Dermis blood vessel endothelial cell (primary cell): ENCODE measurements around the gene UCP3. TPM values are rescaled to one million over a fixed set of nuclear protein-coding genes. Genes with fewer than 3 reads are reported as not detected.
A peak's percentile ranks its signal among the peaks of the same experiment; 100 is the strongest.
"Not testable (repeated sequence)": the region's sequence is repeated elsewhere in the genome, so short reads cannot be mapped to it uniquely, and the experiment has no call there.

Experiments used
- DNase-seq: peaks from one replicate; pipeline ENCODE4 v3.0.0; 2010
- total RNA-seq: library from RNA; depleted of rRNA; stranded (reverse); fragments of >200 nt; gene quantifications from 2 replicates; pipeline ENCODE4 v1.2.3, GENCODE V29; 2014

Gene UCP3
- total RNA-seq, 1 donor from 2014 or later: 0.34 TPM

GRCh38 chr11:73999581-74000306 lies 9.1 kb downstream of the UCP3 start:
- no peak for DNase-seq

DNA sequence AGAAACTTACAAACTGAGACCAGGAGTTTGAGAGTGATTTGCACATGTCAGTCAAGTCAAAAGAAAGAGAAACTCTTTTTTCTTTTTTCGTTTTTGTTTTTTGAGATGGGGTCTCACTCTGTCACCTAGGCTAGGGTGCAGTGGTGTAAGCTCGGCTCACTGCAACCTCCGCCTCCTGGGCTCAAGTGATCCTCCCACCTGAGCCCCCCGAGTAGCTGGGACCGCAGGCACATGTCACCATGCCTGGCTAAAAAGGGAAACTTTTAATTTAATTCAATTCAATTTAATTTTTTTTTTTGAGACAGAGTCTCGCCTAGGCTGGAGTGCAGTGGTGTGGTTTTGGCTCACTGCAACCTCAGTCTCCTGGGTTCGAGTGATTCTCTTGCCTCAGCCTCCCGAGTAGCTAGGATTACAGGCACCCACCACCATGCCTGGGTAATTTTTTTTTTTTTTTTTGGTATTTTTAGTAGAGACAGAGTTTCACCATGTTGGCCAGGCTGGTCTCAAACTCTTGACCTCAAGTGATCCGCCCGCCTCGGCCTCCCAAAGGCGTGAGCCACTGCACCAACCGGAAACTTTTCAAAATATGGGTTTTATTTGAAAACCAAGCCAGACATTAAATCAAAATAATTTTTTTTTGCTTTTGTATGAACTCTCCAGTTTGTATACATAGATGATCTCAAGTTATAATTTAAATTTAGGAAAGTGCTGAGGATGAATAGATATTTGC lies 9.9 kb downstream of the UCP3 start:
- no peak for DNase-seq

DNA sequence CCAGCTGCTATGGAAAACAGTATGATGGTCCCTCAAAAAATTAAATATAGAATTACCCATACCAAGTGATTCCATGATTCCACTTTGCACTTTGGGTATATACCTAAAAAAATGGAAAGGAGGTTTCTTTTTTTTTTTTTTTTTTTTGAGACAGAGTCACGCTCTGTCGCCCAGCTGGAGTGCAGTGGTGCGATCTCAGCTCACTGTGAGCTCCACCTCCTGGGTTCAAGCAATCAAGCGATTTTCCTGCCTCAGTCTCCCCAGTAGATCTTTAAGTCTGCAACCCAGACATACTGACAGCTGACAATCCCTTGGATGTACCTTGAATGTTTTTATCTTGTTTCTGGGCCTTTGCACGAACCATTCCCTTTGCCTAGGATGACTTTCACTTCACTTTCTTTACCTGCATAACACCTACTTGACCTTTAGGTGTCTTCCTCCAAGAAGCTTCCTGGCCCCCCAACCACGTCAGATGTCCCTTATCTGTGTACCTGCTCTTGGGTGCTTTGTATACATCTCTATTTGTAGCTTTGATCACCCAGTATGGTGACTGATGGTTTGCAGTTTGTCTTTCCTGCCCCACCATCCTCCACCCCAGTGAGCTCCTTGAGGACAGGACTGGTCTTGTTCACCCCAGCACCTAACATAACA lies 11.6 kb downstream of the UCP3 start:
- no peak for DNase-seq

DNA sequence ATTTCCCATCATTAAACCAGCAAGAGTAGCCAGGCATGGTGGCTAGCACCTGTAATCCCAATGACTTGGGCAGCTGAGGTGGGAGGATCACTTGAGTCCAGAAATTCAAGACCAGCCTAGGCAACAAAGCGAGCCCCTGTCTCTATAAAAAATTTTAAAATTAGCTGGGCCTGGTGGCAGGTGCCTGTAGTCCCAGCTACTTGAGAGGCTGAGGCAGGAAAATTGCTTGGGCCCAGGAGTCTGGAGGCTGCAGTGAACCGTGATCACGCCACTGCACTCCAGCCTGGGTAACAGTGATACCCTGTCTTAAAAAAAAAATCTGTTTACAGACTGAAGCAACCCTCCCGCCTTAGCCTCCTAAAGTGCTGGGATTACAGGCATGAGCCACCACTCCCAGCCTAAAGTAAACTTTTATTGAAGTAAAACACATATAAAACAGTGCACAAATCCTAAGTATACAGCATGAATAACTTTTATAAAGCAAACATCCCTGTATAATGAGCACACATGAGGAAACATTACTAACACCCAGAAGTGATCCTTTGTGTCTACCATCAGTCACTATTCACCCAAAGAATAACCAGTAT lies 12.6 kb downstream of the UCP3 start:
- no peak for DNase-seq

- DNase-seq: no peak
Observed at GRCh38 chr11:73995731-73996130, 13.2 kb downstream of the UCP3 start.

- DNase-seq: peak; percentile 47
Observed at GRCh38 chr11:73995247-73995646, 13.6 kb downstream of the UCP3 start.

GRCh38 chr11:73991471-73992006 lies 17.3 kb downstream of the UCP3 start:
- DNase-seq: no peak

GRCh38 chr11:73990730-73991129 lies 18.2 kb downstream of the UCP3 start:
- DNase-seq: no peak

DNA sequence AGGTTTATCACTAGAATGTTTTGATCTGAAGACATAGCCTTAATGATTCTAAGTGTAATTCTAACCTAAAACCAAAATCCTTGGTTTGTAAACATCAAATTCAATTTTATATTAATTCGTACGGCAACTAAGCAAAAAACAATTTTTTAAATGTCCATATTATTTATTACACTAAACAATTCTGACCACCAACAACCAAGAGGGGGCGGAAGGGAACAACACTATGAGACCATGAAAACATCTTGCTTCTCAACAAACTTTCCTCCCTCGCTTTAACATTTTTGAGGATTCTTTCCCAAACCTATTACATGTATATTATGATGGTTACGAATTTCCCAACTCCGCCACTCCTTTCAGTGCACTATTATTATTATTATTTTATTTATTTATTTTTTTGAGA lies 19.7 kb downstream of the UCP3 start:
- DNase-seq: no peak

- no peak for DNase-seq
Observed at GRCh38 chr11:73988227-73988626, 20.7 kb downstream of the UCP3 start.

DNA sequence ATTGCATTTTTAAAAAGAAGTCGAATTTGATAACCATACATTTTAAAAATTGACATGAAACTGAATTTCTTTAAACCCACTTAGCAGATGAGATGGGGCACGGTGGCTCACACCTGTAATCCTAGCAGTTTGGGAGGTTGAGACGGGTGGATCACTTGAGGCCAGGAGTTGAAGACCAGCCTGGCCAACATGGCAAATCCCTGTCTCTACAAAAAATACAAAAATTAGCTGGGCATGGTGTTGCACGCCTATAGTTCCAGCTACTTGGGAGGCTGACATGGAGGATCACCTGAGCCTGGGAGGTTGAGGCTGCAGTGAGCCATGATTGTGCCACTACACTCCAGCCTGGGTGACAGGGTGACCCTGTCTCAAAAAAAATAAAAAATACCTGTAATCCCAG lies 23.2 kb downstream of the UCP3 start:
- not testable (repeated sequence) for DNase-seq

DNA sequence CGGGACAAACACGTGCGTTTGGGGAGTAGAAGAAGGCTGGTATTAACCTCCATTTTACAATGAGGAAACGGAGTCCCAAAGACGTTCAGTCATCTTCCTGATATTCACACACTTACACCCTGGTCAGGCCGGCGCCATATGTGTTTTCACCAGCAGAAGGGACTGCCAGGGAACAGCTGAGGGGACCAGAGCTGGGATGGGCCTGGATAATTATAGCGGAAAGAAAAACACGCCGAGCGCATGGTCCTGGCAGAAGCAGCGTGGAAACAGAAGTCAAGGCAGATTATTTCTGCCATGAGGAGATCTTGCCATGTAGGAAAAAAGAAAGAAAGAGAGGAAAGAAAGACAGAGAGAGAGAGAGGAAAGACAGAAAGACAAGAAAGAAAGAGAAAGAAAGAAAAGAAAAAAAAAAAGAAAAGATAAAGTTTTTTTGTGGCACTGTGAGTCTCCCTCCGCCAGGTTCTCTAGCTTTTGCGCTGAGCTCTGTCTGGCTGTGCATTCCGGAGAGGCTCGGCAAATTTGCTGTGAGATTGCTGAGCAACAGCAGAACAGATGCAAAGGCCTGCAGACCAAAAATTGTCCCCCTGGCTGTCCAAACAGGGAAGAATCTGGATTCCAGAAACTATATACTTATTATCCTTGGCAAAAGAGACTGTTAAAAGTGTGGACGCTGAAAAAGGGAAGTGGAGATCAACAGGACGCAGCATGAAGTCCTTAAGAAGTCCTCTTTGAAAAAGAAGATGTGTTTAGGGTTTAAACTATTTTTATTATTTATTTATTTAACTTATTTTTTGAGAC lies 24.9 kb downstream of the UCP3 start:
- DNase-seq: no peak

DNA sequence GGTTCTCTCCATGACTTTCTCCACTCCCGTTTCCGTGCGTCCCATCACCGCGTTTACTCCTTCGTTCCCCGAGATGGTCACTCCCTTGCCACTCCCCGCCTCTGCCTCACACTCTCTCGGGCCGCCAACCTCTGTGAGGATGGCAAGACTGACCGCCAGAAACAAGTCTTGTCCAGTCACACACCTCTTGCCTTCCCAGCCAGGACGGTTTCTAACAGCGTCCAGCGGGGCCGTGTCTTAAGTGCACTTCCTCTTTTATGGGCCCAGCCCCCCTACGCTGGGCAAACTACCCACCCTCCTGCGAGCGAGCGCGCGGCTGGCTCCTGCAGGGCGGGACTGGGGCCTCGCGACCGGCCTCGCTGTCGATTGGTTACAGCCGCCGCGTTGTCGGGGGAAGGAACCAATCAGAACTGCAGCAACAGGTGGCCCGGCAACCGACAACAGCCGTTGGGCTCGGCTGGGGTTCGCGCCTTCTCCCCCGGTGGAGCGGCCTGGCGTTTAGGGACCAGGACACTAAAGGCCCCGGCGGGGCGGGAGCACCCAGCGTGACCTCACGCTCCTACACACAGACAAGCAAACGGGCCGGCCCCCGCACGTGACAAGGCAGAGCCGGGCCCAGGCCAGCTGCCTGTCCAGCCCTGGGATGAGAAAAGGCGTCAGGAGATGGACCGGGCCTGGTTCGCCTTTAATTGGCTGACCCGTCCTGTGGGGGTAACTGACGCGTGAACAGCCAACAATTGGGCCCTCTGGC lies 25.7 kb downstream of the UCP3 start:
- peak; percentile 96 for DNase-seq

GRCh38 chr11:73982595-73982989 lies 26.3 kb downstream of the UCP3 start, which contains the start of gene UCP2:
Gene UCP2, minus strand, starts transcription at chr11:73982843. Its CDS starts 4,465 bp downstream, at chr11:73978378.
- DNase-seq: peak; percentile 80

DNA sequence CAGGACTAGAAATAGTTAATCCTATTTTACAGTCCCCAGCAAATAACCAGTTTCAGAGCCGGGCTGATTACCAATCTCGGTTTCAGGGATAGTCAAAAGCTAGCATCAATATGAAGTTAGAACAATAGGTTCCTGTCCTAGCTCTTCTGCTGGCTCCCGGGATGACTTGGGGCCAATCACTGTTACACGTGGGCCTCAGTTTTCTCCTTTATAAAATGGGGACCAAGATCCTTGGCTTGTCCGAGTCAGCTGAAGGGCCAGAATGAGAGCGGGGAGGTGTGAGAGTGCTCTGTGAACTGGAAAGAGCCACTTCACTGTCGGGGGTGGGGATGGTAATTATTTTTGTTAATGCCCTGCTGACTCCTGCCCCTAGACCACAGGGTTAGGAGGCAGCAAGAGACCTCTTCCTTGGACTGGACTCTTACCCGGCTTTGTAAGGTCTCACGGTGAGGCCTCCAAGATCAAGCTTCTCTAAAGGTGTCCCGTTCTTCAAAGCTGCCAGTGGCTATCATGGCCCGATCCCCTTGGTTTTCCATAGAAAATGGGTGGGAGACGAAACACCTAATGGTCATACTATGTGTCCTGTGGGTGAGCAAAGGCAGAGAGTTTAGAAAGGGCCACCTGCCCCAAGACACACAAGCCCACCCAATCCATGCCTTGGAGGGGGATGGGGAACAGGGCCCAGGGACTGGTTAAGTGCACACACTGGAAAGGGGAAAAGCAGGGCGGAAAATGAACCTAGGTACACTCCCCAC lies 27.7 kb downstream of the UCP3 start:
- DNase-seq: no peak

DNA sequence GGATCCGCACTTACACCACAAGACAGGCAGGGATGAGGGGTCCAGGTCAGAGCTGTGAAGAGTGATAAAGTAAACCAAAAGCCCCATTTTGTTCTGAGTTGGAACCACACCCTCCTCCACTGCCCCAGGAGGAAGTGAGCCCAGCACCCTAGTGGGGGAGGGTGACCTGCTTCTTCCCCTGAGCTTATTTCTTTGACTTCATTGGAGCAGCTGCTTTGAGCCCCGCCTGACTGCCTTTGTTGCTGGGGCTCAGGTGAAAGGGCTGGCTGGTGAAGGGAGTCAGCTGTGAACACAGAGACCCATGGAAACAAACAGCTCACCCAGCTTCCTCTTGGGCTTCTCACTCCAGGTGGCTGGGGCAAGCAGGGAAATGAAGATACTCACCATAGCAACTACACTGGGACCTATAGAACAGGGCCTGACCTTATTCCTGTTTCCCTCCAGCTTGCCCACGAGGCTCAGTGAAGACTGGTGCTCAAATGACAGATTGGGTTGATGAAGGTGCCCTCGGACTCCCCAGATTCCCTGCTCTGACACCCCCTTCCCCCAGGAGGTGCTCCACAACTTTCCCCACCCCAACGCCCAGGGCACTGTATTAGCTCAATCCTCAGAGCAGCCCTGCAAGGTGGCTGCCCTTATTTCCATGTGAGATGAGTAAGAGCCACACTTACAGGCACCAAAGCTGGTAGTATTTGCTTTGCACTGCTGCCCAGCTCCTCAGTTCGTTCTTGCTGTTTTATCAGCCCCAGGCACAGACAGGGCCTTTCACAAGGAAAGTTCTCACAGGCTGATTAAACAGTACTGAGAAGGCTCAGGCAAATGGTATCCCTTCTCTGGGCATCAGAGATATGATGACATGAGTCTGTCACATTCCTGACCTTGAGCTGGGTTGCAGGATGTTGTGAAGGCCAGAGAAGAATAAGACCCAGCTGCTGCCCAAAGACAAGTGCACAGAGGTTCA lies 28.6 kb downstream of the UCP3 start:
- DNase-seq: peak; percentile 83

GRCh38 chr11:73978576-73979086 lies 30.3 kb downstream of the UCP3 start:
- no peak for DNase-seq

GRCh38 chr11:73977856-73978519 lies 30.9 kb downstream of the UCP3 start:
- DNase-seq: no peak
